Epidermal melanocyte (primary cell): ENCODE results near the gene DIS3.
"Not testable (repeated sequence)": the region's sequence is repeated elsewhere in the genome, so short reads cannot be mapped to it uniquely, and the experiment has no call there.

Source experiments
- DNase-seq: peaks from one replicate; pipeline ENCODE4 v3.0.0; 2011; ENCODE audit warnings: low spot score; ENCODE audit not compliant: insufficient read length

Gene DIS3, protein sequence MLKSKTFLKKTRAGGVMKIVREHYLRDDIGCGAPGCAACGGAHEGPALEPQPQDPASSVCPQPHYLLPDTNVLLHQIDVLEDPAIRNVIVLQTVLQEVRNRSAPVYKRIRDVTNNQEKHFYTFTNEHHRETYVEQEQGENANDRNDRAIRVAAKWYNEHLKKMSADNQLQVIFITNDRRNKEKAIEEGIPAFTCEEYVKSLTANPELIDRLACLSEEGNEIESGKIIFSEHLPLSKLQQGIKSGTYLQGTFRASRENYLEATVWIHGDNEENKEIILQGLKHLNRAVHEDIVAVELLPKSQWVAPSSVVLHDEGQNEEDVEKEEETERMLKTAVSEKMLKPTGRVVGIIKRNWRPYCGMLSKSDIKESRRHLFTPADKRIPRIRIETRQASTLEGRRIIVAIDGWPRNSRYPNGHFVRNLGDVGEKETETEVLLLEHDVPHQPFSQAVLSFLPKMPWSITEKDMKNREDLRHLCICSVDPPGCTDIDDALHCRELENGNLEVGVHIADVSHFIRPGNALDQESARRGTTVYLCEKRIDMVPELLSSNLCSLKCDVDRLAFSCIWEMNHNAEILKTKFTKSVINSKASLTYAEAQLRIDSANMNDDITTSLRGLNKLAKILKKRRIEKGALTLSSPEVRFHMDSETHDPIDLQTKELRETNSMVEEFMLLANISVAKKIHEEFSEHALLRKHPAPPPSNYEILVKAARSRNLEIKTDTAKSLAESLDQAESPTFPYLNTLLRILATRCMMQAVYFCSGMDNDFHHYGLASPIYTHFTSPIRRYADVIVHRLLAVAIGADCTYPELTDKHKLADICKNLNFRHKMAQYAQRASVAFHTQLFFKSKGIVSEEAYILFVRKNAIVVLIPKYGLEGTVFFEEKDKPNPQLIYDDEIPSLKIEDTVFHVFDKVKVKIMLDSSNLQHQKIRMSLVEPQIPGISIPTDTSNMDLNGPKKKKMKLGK

DNA sequence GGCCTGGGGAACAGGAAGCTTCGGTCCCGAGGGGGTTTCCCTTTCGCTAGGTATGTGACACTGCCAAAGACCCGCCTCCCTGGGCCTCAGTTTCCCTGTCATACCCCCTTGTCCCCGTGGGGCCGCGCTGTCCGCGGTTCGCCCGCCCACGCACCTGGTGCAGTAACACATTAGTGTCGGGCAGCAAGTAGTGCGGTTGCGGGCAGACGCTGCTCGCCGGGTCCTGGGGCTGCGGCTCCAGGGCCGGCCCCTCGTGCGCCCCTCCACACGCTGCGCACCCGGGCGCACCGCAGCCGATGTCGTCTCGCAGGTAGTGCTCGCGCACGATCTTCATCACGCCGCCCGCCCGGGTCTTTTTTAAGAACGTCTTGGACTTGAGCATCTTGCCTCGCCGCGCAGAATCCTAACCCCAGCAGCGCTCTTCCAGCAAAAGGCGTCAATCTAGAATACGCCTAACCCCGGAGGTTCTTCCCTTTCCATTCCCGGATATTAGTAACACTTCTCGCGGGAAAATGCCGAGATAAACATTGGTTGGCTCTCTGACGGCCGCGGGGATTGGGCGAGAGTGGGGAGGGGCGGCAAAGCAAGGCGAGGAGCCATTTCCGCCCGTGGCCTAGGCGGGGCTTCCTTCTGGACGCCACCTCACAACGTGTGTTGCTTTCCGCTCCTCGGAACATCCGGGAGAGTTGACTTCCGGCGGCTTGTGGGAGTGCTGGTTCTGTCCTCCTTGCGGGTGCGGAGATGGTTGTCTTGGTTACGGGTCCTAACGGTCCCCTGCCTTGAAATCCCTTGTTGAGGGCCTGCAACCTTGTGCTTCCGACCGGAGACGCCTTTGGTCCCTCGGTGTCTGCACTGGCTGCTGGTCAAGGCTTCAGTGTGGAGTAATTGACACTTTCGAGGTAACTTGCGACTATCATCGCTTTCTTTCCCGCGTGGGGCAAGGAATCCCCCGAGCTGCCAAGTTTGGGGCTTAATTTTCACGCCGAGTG, at the start of gene DIS3, which contains the start of gene PIBF1:
Gene DIS3 (minus strand): TSS at position 450 of the 989 bp plus-strand sequence. CDS start 68 bp downstream, at position 382.
Gene PIBF1 (plus strand): TSS at position 683 of the 989 bp plus-strand sequence. CDS start 1,337 bp downstream, outside the sequence.
- DNase-seq, result peak; percentile 93

DNA sequence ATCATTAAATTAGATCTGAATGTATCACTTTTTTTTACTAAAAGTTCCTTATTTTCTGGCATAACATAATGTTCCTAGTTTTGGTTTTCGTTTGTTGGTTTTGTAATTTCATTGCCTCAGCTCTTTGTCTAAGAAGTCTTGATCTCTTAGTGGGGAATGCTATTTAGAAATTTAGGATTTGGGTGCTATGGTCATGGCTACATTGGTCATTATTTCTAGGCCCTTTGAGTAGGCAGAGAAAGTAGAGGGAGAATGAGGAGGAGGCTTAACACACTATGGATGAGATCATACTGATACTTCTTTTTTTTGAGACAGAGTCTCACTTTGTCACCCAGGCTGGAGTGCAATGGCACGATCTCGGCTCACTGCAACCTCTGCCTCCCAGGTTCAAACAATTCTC, 42.0 kb upstream of the DIS3 start:
- no peak for DNase-seq

DNA sequence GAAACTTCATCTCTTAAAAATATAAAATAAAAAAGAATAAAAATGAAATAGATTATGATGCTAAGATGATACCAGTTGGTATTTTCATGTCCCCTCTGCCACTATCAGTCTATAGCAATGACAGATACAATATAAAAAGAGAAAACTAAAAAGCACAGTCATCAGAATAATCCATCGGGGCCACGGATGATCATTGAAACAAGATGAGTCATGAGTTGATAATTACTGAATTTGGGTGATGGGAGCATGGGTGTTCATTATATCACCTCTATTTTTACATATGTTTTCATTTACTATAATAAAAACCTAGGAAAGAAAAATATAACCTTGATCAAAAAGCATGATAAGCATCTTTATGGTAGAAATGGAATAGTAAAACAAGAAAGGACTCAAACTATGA, 41.4 kb upstream of the DIS3 start:
- no peak for DNase-seq

DNA sequence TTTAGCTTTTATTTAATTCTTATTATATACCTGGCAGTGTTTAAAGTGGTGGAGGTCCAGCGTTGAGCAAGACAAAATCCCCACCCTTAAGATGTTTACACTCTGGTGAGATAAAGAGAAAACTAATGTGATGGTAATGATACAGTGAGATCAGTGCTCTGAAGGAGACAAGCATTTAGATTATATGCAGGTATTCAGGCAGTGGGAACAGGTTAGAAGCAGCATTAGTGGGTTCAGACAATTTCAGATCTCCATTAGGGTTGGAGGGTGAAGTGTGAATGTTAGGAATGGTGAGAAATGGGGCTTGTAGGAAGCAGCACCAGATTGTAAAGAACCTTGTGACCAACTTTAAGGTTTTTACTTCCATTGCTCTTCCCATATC, 39.2 kb upstream of the DIS3 start:
- DNase-seq, result no peak

DNA sequence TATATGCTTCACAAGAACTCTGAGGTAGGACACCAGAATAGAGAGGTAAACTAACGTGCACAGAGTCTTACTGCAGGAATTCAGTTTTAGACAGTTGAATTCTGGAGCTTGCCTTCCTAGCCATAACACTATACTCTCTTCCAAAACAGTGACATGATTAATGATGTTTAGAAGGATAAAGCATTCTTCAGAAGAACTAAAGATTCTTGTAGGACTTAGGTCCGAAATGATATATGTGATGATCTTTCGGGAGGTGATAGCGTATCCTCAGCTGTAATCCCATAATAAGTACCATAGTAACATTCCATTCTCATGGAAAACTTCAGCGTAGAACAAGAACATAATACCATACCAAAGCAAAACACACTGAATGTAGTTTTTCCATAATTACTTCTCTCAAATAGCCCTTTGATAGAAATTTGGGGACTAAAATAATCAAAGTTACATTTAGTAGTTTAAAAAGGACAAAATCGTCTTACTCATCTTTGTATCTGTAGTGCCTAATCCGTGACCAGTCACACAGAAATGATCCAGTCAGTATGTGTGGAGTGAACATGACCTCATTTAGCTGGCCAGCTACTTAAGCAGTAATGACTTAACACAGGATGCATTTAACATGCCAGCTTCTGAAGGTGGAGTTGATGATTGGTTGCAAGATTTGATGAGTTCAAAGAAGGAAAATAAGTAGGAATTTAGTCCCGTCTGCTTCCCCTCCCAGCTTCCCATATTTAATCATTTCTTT, 38.6 kb upstream of the DIS3 start:
- DNase-seq, result no peak

DNA sequence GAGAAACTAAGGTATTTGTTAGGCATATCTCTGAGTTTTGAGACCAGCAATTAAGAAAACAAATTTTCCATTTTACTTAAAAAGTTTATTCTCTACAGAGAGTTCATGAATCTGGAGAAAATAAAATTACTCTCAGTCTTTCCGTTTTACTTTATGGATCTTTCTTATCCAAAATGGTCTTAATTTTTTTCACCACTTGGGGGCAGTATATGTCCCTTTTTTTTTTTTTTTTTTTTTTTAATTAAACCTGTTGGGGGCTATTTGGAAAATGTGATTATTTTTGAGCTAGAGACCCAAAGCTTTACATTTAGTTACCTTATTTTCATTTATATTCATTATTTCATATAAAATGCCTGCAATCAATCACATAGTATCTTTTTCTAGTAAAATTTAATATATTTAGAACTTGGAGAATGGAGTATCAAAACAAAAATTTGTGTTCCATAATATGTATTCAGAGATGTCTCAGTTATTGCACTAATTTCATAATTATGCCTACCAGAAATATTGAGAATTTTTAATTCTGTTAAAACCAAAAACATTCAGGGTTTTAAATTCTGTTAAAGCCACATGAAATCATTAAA, 27.3 kb upstream of the DIS3 start:
- DNase-seq, result no peak

DNA sequence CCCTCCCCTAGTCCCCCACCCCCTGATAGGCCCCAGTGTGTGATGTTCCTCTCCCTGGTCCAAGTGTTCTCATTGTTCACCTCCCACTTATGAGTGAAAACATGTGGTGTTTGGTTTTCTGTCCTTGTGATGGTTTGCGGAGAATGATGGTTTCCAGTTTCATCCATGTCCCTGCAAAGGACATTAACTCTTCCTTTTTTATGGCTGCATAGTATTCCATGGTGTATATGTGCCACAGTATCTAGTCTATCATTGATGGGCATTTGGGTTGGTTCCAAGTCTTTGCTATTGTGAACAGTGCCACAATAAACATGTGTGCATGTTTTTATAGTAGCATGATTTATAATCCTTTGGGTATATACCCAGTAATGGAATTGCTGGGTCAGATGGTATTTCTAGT, 24.8 kb upstream of the DIS3 start:
- DNase-seq, result not testable (repeated sequence)

DNA sequence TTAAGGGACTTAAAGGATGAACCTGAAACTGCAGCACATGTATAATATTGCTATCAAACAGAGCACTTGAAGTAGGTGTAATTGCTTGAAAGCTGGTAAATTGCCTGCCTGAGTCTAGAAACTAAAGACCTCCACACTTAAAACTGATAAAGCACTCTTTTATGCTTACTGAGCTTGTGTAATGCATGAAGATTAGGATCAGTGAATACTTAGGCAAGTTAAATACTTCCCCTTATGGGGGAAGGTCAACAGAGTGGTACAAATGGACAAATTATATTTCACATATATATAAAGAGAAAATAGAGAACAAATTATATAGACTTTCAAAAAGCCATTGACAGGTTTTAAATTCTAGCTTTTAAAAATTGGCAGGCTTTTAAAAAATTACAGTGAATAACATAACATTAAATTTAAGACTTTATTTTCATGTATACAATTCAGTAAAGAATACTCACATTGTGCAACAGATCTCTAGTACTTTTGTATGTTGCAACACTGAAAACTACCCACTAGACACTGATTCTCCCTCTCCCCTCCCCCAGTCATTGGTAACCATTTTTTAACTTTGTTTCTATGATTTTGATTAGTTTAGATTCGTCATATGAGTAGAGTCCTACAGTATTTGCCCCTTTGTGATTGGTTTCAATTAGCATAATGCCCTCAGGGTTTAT, 24.1 kb upstream of the DIS3 start:
- DNase-seq, result no peak

DNA sequence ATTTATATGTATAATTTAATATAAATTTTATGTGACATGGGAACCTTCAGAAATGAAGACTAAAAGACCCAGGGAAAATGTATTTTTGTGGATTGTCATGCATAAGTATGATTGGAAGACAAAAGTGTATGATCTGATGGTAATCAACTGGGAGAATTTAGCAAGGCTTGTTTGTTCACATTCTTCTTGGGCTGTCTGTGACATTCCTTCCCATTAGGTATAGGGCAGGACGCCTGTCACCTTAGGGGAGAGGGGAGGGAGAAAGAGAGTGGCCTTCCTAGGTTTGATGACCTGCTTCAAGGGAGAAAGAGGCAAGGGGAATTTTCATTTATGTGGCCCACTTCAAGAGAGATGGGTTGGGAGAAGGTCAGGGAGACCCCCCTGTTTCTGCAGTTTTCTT, 22.6 kb upstream of the DIS3 start:
- DNase-seq, result no peak

DNA sequence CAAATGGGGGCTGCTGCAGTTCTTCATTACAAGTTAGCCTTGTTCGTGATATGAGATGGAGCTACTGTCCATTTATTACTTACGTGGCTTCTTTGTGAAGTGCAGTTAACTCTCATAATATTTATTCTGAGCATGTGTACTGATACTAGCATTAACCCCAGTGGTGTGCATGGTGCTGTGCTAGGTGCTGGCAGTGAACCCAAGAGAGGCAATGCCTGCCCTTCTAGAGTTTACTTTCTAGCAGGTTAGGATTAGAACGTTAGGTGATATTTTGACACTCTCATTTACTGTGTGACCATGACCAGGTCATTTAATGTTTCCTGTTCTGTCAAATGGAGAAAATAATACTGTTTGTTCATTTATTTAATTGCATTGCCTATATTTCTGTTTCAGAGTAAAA, 17.1 kb upstream of the DIS3 start:
- no peak for DNase-seq

DNA sequence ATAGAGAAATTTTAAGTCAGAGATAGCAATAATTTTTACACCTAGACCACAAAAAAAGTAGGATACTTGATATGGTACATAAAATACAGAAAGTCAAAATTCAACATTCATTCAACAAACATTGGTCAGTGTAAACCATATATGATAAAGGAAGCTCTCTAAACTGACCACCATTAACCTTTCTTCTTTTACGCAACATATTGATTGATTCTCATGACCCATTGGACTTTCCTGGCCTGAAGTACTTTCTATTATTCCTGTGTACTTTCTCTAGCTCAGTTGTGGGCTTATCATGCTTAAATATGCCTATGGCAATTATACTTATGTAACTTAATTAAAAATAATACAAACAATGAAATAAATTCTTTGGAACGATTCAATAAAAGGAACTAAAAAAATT, 10.9 kb upstream of the DIS3 start:
- no peak for DNase-seq

DNA sequence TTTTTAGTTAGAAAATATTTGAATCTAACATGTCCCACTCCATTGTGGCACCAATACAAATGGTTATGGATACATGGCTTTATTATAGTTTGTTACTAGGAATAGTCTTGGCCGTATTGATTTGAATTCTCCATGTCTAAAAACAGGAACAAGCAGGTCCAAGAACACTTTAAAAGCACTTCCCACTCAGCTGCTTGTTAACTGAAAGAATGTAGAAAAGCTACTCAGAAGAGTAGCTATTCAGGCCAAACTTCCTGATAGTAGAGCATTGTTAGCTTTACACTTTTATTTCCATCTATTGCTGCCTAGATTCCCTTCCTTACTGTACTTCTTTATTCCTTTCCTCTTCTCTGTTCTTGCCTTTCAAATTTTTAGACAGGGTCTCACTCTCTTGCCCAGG, 7.1 kb upstream of the DIS3 start:
- DNase-seq, result no peak

DNA sequence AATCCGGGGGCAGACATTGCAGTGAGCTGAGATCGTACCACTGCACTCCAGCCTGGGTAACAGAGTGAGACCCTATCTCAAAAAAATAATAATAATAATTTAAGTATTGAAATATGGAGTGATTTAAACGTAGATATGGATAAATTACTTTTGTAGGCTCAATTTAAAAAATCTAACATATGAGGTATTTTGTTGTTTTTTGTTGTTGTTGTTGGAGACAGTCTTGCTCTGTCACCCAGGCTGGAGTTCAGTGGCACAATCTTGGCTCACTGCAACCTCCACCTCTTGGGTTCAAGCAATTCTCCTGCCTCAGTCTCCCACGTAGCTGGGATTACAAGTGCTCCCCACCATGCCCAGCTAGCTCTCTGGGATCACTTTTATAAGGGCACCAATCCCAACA, 3.0 kb upstream of the DIS3 start:
- DNase-seq, result not testable (repeated sequence)

DNA sequence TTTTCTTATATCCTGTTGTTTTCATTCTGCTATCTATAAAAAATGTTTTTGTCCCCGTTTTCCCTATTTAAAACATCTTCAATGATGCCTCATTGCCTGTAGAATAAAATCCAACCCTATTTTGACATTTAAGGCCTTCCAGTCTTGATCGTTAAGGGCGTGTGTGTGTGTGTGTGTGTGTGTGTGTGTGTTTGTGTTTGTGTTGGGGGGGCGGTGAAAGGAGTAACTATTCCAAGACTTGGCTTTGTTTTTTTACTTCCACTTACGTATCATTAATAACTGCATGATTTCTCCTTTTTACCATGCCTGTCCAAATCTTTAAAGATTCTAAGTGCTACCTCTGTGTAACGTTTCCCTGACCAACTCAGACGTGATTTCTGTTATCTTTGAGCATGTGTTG, 1.0 kb upstream of the DIS3 start:
- DNase-seq, result no peak

DNA sequence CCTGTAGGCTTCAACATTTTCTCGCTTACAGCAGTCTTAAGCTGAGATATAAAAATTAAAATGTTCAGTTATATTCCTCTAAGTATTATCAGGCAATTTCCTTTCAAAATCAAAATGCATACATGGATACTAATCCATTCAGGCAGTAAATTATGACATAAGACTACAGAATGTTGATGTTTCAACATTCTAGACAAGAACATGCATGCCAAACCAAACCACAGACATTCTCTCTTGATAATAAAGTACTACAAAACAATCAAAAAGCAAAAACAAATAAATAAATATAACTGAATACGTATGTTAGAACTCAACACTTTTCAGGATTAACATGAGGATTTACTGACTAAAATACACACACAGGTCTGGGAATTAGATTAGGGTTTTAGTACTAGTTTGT, 7.7 kb downstream of the DIS3 start:
- no peak for DNase-seq

DNA sequence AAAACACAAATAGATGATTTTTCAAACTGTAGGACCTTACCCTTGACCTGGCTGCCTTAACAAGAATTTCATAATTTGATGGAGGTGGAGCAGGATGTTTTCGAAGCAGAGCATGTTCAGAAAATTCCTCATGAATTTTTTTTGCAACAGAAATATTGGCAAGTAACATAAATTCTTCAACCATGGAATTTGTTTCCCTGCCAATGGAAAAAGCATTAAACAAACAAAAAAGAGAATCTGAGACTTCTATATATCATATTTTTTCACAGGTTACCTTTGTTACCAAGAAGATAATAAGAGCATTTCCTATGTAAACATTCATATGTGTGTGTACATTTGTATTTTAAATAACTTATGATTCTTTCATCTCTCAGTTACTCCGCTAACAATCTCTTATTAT, 18.3 kb downstream of the DIS3 start:
- DNase-seq, result no peak

DNA sequence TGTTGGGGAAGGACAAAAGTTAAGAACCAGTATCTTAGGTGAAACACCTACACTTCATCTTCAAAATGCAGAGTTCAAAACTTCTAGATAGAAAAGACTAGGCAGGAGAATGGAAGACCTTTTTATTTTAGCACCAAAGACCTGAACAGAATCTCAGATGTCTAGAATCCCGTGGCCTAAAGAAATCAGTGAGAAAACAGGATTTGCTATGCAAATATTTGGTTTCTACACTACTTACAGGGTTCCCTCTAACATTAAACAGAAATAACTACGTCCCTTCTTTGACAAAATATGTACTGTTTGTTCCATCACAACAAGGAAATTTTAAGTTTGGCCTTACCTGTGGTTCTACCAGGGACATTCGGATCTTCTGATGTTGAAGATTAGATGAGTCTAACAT, 21.5 kb downstream of the DIS3 start:
- DNase-seq, result no peak

DNA sequence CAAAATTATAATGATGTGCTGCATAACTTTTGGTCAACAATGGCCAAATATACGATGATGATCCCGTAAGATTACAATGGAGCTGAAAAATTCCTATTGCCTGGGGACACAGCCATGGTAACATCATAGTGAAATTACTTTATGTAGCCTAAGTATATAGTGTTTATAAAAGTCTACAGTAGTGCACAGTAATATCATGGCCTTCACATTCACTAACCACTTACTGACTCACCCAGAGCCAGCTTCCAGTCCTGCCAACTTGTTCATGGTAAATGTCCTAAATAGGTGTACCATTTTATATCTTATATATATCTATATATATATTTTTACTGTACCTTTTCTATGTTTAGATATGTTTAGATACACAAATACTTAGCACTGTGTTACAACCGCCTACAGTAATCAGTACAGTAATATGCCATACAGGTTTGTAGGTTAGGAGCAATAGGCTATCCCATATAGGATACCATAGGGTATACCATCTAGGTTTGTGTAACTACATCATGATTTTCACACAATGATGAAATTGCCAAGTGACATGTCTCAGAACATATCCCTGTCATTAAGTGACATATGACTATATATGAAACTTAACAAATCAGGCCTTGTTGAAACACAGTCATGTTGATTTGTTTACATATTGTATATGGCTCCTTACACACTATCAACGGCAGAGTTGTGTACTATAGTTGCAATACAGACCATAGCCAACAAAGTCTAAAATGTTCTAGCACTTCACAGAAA, 23.7 kb downstream of the DIS3 start:
- no peak for DNase-seq

DNA sequence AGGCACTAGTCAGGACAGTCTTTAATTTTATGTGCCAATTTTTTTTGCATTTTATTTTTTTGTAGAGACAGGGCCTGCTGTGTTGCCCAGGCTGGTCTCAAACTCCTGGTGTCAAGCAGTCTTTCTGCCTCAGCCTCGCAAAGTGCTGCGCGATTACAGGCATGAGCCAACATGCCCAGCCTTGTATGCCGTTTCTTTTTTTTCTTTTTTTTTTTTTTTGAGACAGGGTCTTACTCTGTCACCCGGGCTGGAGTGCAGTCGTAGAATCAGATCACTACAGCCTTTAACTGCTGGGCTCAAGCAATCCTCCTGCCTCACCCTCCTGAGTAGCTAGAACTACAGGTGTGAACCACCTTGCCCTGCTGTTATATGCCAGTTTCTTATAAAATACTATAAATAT, 27.6 kb downstream of the DIS3 start:
- DNase-seq, result no peak
